GM12878 (cell line): ENCODE measurements around the gene GARS1.

Experiments
- ATF2 ChIP-seq: IDR thresholded peaks from 2 replicates; pipeline ENCODE4 v1.6.1; 2012; ENCODE audit warnings: low read length, inconsistent platforms
- NFYB ChIP-seq: IDR thresholded peaks from 2 replicates; pipeline ENCODE4 v1.6.1; 2011; ENCODE audit warnings: low read depth, mild to moderate bottlenecking, low read length, improper control_type of control experiment, moderate library complexity; ENCODE audit not compliant: insufficient read depth
- RCOR1 ChIP-seq: conservative IDR thresholded peaks from 2 replicates; pipeline ENCODE4 v1.6.1; 2012; ENCODE audit warnings: low read depth, low read length, improper control_type of control experiment

- no peak for TF ChIP-seq ATF2
- no peak for TF ChIP-seq NFYB
- TF ChIP-seq RCOR1 = no peak
Measured at GRCh38 chr7:30572212-30572841, 22.4 kb upstream of the GARS1 start.
